GM12875 (cell line): ENCODE results near the gene CCDC174.

Source experiments
- H3K4me3 ChIP-seq: one replicate; pipeline ENCODE4 v1.5.1; 2011; ENCODE audit warnings: low read depth, low read length, control low read depth
- TF ChIP-seq, protein P1 (sequence below): IDR thresholded peaks from 2 replicates; pipeline ENCODE4 v1.5.1; 2011; ENCODE audit warnings: low read depth, mild to moderate bottlenecking, control low read depth, inconsistent platforms, low read length, moderate library complexity, borderline replicate concordance; ENCODE audit not compliant: insufficient read depth

Gene CCDC174

DNA sequence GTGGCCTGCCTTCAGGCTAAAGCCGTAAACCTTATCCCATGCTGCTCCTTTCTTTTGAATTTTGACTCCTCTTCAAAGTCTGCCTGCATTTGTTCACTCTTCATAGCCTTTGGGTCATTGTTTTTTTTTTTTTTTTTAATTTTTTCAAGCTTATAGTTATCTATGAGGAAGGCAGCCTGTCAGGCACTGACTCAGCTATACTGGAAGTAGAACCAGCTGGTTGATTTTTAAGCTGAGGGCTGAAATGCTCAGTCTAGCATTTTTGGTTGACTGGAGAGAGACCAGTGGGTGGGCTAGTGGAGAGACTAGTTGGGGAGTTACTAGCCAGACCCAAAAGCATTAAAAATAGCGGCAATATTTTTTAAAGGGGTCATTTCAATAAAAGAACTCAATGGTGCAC is 67.4 kb downstream of the CCDC174 start:
- TF ChIP-seq, protein P1, sequence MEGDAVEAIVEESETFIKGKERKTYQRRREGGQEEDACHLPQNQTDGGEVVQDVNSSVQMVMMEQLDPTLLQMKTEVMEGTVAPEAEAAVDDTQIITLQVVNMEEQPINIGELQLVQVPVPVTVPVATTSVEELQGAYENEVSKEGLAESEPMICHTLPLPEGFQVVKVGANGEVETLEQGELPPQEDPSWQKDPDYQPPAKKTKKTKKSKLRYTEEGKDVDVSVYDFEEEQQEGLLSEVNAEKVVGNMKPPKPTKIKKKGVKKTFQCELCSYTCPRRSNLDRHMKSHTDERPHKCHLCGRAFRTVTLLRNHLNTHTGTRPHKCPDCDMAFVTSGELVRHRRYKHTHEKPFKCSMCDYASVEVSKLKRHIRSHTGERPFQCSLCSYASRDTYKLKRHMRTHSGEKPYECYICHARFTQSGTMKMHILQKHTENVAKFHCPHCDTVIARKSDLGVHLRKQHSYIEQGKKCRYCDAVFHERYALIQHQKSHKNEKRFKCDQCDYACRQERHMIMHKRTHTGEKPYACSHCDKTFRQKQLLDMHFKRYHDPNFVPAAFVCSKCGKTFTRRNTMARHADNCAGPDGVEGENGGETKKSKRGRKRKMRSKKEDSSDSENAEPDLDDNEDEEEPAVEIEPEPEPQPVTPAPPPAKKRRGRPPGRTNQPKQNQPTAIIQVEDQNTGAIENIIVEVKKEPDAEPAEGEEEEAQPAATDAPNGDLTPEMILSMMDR: no peak

DNA sequence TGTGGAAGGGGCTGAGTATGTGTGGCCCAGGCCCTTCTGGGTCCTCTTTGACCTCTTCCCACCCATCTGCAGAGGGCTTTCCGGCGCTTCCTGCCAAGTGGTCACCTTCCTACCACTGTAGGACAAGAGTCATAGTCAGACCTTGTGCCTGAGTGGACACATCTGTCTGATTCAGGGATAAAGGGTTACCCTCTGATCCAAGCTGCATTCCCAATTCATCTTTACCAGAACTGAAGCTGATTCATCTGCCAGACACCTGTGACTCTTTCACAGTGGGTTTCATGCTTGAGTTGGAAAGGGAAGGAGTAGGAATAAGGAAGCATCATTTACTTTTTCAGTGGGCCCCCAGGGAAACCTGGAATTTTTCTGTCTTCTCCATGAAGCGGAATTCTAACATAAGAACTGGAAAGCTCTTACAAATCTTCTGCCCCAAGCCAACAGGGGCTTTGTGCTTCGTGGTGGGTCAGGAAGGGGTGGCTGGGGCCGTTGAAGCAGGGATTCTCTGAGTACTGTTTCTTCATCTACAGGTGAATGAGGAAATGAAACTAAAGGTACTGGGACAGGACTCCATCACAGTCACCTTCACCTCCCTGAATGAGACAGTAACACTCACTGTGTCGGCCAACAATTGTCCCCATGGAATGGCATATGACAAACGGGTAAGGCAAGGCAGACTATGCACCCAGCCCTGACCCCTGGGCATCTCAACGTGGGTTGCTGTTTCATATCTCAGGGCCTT is 69.7 kb downstream of the CCDC174 start:
- H3K4me3 ChIP-seq: no peak overlapping the region
- TF ChIP-seq, protein P1: no peak

More for the DNA sequence above, 67.4 kb downstream of the CCDC174 start:
- no peak overlapping the region for H3K4me3 ChIP-seq
